HepG2 (cell line): Measurements from ENCODE around the gene YAP1. TPM values are rescaled to one million over a fixed set of nuclear protein-coding genes. Genes with fewer than 3 reads are reported as not detected.

Source experiments
- ADNP ChIP-seq: sonication (generic); formaldehyde crosslinking; IDR thresholded peaks from 2 replicates; pipeline ENCODE4 v1.4.0; 2020; ENCODE audit warnings: missing genetic modification reagents
- AHDC1 ChIP-seq: sonication (generic); formaldehyde crosslinking; IDR thresholded peaks from 2 replicates; pipeline ENCODE4 v1.5.1; 2020; ENCODE audit warnings: mild to moderate bottlenecking, missing genetic modification reagents, borderline replicate concordance
- BRD4 ChIP-seq: sonication (generic); formaldehyde crosslinking; IDR thresholded peaks from 2 replicates; pipeline ENCODE4 v1.4.0; 2020; ENCODE audit warnings: missing genetic modification reagents
- CHD4 ChIP-seq: fragments of 200-600 bp; sonication (generic); IDR thresholded peaks from 2 replicates; pipeline ENCODE4 v1.7.0; 2017; ENCODE audit warnings: mild to moderate bottlenecking, low read length, borderline replicate concordance
- EEA1 ChIP-seq: sonication (generic); formaldehyde crosslinking; IDR thresholded peaks from 2 replicates; pipeline ENCODE4 v1.5.1; 2020; ENCODE audit warnings: mild to moderate bottlenecking, missing genetic modification reagents, borderline replicate concordance
- MYC ChIP-seq: sonication (generic); formaldehyde crosslinking; IDR thresholded peaks from 2 replicates; pipeline ENCODE4 v1.9.0; 2021; ENCODE audit warnings: missing genetic modification reagents, borderline replicate concordance
- NFKBIZ ChIP-seq: IDR thresholded peaks from 2 replicates; pipeline ENCODE4 v1.6.1; 2018; ENCODE audit warnings: missing genetic modification reagents, missing compliant biosample characterization
- TCF12 ChIP-seq, 2 experiments: fragments of 450-650 bp in 1 of 2; sonication (generic) in 1 of 2; formaldehyde crosslinking in 1 of 2; IDR thresholded peaks; 2 replicates each; pipeline versions ENCODE4 v1.6.1 to v1.8.0; 2017 to 2022; ENCODE audit warnings: antibody characterized with exemption in 1 of 2, mild to moderate bottlenecking in 1 of 2, missing genetic modification reagents in 1 of 2, moderate library complexity in 1 of 2
- ZFX ChIP-seq: sonication (generic); formaldehyde crosslinking; IDR thresholded peaks from 2 replicates; pipeline ENCODE4 v1.4.0; 2020; ENCODE audit warnings: mild to moderate bottlenecking, low read depth, missing genetic modification reagents, moderate library complexity
- ZNF260 ChIP-seq: sonication (generic); formaldehyde crosslinking; IDR thresholded peaks from 2 replicates; pipeline ENCODE4 v1.4.0; 2020; ENCODE audit warnings: missing genetic modification reagents, low read depth, mild to moderate bottlenecking, borderline replicate concordance
- ZNF382 ChIP-seq: sonication (generic); formaldehyde crosslinking; IDR thresholded peaks from 2 replicates; pipeline ENCODE4 v1.5.0; 2020; ENCODE audit warnings: missing genetic modification reagents, mild to moderate bottlenecking, borderline replicate concordance
- ZNF468 ChIP-seq: sonication (generic); formaldehyde crosslinking; IDR thresholded peaks from 2 replicates; pipeline ENCODE4 v1.8.0; 2022; ENCODE audit warnings: mild to moderate bottlenecking, moderate library complexity, missing genetic modification reagents
- ZNF543 ChIP-seq: sonication (generic); formaldehyde crosslinking; IDR thresholded peaks from 2 replicates; pipeline ENCODE4 v1.4.0; 2020; ENCODE audit warnings: mild to moderate bottlenecking, missing genetic modification reagents
- ZNF564 ChIP-seq: sonication (generic); formaldehyde crosslinking; IDR thresholded peaks from 2 replicates; pipeline ENCODE4 v1.8.1; 2023; ENCODE audit warnings: mild to moderate bottlenecking, missing genetic modification reagents
- ZNF670 ChIP-seq: sonication (generic); formaldehyde crosslinking; IDR thresholded peaks from 2 replicates; pipeline ENCODE4 v1.8.0; 2022; ENCODE audit warnings: mild to moderate bottlenecking, missing genetic modification reagents, borderline replicate concordance
- ZSCAN5A ChIP-seq: sonication (generic); formaldehyde crosslinking; IDR thresholded peaks from 2 replicates; pipeline ENCODE4 v1.8.0; 2022; ENCODE audit warnings: mild to moderate bottlenecking, missing genetic modification reagents, borderline replicate concordance
- polyA plus RNA-seq, 8 experiments: library from polyadenylated mRNA; depleted of rRNA in 3 of 8; stranded (reverse) in 7 of 8; unstranded in 1 of 8; fragments of >200 nt; fragmentation: Illumina TruSeq in 4 of 8; extraction: Trizol in 4 of 8; gene quantifications; 2 replicates each; pipeline versions ENCODE4 v1.2.1 to v1.2.3, GENCODE V29; 2011 to 2016; ENCODE audit warnings: low read depth in 4 of 8, missing spikeins in 1 of 8, mixed read lengths in 1 of 8; ENCODE audit not compliant: insufficient read depth in 1 of 8
- total RNA-seq, 5 experiments: library from RNA; depleted of rRNA; stranded (reverse); fragments of >200 nt; fragmentation: Illumina TruSeq; extraction: Trizol; gene quantifications; 2 replicates each; pipeline ENCODE4 v1.2.3, GENCODE V29; 2016; ENCODE audit warnings: low read depth in 1 of 5
- TF ChIP-seq, protein P1 (sequence below): sonication (generic); formaldehyde crosslinking; IDR thresholded peaks from 2 replicates; pipeline ENCODE4 v1.8.0; 2022; ENCODE audit warnings: low read depth, missing genetic modification reagents
- TF ChIP-seq, protein P2 (sequence below): sonication (generic); formaldehyde crosslinking; IDR thresholded peaks from 2 replicates; pipeline ENCODE4 v1.4.0; 2020; ENCODE audit warnings: missing genetic modification reagents, borderline replicate concordance

The YAP1 gene
- total and polyA plus RNA-seq, 2 of the 13 experiments (the other 11 are each of a cell fraction or from before 2014, with no cell fraction given) = 59.5 to 91.0 TPM

GRCh38 chr11:102111787-102112508, 1.7 kb downstream of the YAP1 start (continued):
- TF ChIP-seq ZNF543 (CRISPR knock-in tag) = no peak
- TF ChIP-seq EEA1 (CRISPR knock-in tag) = no peak
- no peak for TF ChIP-seq ZNF468 (CRISPR knock-in tag)
- no peak; the same call in 1 of the 2 replicates for TF ChIP-seq AHDC1 (CRISPR knock-in tag)
- no peak; the same call in 1 of the 2 replicates for TF ChIP-seq MYC
- TF ChIP-seq ZNF382 = no peak
- no peak for TF ChIP-seq ADNP (CRISPR knock-in tag)
- no peak for TF ChIP-seq ZNF564 (CRISPR knock-in tag)
- no peak for TF ChIP-seq NFKBIZ (CRISPR knock-in tag)
- no peak for TF ChIP-seq BRD4 (CRISPR knock-in tag)
- TF ChIP-seq CHD4 = no peak; the same call in 1 of the 2 replicates
- TF ChIP-seq ZNF670 = no peak
- TF ChIP-seq ZSCAN5A (CRISPR knock-in tag) = no peak
- no peak; the same call in none of the 2 replicates for TF ChIP-seq ZFX (CRISPR knock-in tag)
- no peak for TF ChIP-seq TCF12 (IDR thresholded peaks at IDR 0.05)
- no peak for TF ChIP-seq TCF12 (CRISPR knock-in tag; IDR thresholded peaks at IDR 0.05)
- TF ChIP-seq, protein P1, sequence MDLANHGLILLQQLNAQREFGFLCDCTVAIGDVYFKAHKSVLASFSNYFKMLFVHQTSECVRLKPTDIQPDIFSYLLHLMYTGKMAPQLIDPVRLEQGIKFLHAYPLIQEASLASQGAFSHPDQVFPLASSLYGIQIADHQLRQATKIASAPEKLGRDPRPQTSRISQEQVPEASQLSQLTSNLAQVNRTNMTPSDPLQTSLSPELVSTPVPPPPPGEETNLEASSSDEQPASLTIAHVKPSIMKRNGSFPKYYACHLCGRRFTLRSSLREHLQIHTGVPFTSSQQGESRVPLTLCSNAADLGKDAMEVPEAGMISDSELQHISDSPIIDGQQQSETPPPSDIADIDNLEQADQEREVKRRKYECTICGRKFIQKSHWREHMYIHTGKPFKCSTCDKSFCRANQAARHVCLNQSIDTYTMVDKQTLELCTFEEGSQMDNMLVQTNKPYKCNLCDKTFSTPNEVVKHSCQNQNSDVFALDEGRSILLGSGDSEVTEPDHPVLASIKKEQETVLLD (CRISPR knock-in tag) = no peak; the same call in 1 of the 2 replicates
- TF ChIP-seq, protein P2, sequence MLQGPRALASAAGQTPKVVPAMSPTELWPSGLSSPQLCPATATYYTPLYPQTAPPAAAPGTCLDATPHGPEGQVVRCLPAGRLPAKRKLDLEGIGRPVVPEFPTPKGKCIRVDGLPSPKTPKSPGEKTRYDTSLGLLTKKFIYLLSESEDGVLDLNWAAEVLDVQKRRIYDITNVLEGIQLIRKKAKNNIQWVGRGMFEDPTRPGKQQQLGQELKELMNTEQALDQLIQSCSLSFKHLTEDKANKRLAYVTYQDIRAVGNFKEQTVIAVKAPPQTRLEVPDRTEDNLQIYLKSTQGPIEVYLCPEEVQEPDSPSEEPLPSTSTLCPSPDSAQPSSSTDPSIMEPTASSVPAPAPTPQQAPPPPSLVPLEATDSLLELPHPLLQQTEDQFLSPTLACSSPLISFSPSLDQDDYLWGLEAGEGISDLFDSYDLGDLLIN (CRISPR knock-in tag) = no peak
- TF ChIP-seq ZNF260 (CRISPR knock-in tag) = no peak
